IPS-18c (cell line): Measurements from ENCODE around the gene USP12.

Experiments
- H3K4me3 ChIP-seq: 2 replicates; pipeline ENCODE4 v1.7.0; 2013; ENCODE audit warnings: low read depth, mild to moderate bottlenecking, low read length, moderate library complexity; ENCODE audit not compliant: insufficient read depth
- H3K9me3 ChIP-seq: one replicate; pipeline ENCODE4 v1.6.1; 2013; ENCODE audit warnings: mild to moderate bottlenecking, low read length, moderate library complexity; ENCODE audit not compliant: control insufficient read depth, insufficient read depth

The USP12 gene

GRCh38 chr13:27112006-27112405 is 59.6 kb downstream of the USP12 start:
- no peak overlapping the region for H3K4me3 ChIP-seq
- no peaks in the 10 kb centered on the region for H3K9me3 ChIP-seq

DNA sequence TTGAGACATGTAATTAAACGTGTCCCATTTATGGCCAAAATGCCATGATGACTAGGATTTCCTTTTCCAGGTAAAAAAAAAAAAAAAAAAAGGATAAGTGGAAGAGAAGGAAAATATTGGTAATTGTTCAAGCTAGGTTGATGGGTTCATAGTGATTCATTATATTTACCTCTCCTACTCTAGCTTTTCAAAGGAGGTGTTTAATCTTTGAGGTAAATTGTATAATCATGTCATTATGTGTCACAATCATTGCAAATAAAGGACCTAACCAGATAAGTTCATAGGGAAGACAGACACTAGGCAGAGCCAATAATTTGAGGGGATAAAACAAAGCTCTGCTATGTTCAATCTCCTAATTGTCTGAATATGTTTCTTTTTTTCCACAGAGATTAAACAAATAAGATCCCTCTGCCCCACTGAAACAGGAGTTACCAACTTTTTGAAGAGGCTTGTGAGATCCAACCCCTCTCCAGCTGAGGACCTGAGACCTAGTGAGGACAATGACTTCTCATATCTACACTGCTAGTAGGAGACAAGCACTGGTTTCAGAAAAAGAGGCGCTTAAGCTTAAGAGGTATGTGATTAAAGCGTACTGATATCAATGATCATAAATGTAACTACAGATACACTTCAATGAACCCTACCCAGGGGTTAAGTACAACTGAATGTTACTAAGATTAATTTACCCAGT is 61.4 kb downstream of the USP12 start:
- H3K4me3 ChIP-seq = no peak overlapping the region
- H3K9me3 ChIP-seq = no peaks in the 10 kb centered on the region

- H3K4me3 ChIP-seq = no peak overlapping the region
Observed at GRCh38 chr13:27106144-27106543, 65.5 kb downstream of the USP12 start.

DNA sequence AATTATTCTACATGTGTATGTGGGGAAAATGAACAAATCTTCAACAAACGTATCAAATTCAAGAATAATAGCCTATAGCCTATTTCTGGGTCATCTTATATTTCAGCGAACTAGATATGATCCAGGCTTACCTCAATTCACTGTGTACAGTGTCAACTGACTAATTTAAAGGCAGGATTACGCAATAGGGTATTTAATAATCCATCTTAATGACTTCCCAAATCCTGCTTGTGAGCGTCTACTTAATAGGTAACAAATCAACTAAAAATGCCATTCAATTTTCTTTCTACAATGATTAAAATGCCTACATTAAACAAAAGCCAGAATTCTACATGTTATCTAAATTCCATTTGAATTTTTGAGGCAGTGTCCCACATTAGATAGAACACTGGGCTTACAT is 67.0 kb downstream of the USP12 start:
- no peaks in the 10 kb centered on the region for H3K9me3 ChIP-seq
- H3K4me3 ChIP-seq = no peak overlapping the region

More at GRCh38 chr13:27106144-27106543, 65.5 kb downstream of the USP12 start:
- H3K9me3 ChIP-seq = no peaks in the 10 kb centered on the region

- Histone ChIP-seq H3K9me3 (no peaks in the 10 kb centered on the region), H3K4me3 (no peak overlapping the region)
Observed at GRCh38 chr13:27101847-27102246, 69.8 kb downstream of the USP12 start.

DNA sequence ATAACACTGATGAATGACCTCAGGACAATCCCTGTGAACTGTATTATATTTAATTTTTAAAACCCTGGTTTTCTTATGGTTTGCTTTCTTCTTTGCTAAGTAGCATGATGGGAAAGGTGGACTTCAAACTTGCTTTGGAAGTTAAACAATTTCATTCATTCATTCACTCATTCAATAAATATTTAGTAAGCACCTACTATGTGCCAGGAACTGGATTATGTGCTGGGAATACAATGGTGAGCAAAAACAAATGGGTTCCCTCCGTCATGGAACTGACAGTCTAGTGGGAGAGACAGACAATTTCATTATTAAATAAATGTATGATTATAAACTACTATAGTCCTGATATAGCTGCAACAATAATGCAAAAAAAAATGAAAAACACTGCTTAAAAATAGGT is 70.3 kb downstream of the USP12 start:
- H3K4me3 ChIP-seq = no peak overlapping the region
- H3K9me3 ChIP-seq = no peaks in the 10 kb centered on the region

DNA sequence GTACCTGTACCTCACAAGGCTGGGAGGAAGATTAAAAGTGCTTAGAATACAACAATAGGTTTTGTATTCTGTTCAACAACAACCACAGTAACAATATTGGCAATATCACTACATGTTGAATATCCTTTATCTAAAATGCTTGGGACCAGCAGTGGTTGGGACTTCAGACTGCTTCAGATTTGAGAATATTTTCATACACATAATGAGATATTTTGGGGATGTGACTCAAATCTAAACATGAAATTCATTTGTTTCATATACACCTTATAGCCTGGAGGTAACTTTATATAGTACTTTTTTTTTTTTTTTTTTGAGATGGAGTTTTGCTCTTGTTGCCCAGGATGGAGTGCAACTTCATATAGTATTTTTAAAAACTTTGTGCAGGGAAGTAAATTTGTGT is 73.9 kb downstream of the USP12 start:
- Histone ChIP-seq H3K9me3 (no peaks in the 10 kb centered on the region), H3K4me3 (no peak overlapping the region)

DNA sequence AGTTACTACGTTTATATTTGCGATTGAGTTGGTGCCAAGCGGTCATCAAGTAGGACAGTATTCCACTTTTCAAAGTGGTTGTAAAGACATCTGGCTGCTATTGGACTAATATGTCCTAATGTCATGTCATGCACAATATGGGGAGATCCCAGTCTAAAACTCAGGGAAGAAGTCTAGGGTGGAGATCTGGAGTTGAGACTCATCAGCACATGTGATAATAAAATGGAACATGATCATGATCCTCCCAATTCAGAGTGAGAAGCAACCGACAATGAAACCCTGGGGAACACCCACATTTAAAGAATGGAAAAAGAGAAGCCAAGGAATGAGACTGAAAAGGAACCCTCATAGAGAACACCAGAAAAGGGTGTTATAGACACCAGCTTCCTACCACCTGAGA is 80.2 kb downstream of the USP12 start:
- Histone ChIP-seq H3K9me3 (no peaks in the 10 kb centered on the region), H3K4me3 (no peak overlapping the region)

- H3K4me3 ChIP-seq = no peak overlapping the region
- H3K9me3 ChIP-seq = no peaks in the 10 kb centered on the region
Observed at GRCh38 chr13:27088619-27089018, 83.0 kb downstream of the USP12 start.

GRCh38 chr13:27086599-27087265 is 84.9 kb downstream of the USP12 start:
- no peak overlapping the region for H3K4me3 ChIP-seq
- no peaks in the 10 kb centered on the region for H3K9me3 ChIP-seq

DNA sequence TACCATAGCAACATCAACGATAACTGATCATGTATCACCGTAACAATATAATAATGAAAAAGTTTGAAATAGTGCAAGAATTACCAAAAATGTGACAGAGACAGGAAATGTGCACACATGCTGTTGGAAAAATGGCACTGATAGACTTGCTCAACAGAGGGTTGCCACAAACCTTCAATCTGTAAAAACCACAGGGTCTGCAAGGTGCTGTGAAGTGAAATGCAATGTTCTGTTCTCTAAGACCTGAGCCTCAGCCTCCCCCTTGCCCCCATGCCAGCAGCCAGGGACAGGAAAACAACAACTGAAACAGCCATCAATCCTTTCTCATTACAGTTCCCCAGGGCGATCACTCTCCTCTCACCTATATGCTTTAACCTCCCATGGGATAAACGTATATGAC is 88.4 kb downstream of the USP12 start:
- no peaks in the 10 kb centered on the region for H3K9me3 ChIP-seq
- no peak overlapping the region for H3K4me3 ChIP-seq

DNA sequence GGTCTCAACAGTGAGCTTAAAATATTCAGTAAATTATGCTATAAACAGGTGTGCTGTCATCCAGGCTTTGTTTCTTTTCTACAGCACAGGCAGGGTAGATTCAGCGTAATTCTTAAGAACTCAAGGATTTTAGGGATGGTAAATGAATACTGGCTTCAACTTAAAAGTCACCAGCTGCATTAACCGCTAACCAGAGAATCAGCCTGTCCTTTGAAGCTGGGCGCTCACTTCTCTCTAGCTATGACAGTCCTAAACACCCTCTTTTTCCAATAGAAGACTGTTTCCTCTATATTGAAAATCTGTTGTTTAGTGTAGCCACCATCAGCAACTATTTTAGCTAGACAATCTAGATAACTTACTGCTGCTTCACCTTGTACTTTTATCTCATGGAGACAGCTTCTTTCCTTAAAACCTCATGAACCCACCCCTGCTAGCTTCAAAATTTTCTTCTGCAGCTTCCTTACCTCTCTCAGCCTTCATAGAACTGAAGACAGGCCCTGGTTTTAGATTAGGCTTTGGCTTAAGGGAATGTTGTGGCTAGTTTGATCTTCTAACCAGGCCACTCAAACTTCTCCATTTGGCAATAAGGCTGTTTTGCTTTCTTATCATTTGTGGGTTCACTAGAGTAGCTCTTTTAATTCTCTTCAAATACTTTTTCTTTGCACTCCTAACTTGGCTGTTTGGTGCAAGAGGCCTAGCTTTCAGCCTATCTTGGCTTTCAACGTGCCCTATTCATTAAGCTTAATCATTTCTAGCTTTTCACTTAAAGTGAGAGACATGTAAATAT is 89.5 kb downstream of the USP12 start:
- Histone ChIP-seq H3K9me3 (no peaks in the 10 kb centered on the region), H3K4me3 (no peak overlapping the region)

DNA sequence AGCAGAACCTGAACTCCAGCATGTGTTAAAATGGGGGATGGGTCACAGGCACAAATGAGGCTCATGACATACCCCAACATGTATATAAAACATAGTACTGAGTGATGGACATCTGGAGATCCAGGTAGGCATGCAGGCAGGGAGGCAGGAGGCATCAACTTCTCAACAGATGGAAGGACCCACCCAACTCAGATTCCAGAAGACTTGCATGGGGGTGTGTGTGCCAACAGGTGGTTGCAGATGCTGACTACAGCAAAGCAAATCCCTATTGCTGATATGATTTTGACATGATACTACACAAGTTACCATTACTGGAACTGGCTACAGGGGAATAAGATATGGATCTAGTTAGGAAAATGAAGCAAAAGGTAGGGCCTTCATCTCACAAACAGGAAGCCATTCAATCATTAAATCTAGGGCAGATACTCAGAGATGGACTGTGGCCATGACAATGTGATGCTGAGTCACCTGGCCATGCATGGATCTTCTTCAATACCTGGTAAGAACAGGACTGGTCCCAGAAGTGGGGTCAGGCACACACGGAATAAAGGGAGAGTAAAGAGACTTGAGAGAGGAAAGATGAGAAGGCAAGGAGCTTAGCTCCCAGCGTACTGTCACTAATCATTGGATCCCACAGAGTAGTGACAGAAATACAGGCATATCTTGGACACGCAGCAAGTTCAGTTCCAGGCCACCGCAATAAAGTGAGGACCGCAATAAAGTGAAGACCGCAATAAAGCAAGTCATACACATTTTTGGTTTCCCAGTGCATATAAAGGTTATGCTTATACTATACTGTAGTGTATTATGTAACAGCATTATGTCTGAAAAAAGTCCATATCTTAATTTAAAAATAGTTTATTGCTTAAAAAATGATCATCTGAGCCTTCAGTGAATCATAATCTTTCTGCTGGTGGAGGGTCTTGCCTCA is 91.3 kb downstream of the USP12 start:
- no peaks in the 10 kb centered on the region for H3K9me3 ChIP-seq
- H3K4me3 ChIP-seq = no peak overlapping the region

- Histone ChIP-seq H3K4me3 (no peak overlapping the region), H3K9me3 (no peaks in the 10 kb centered on the region)
Observed at GRCh38 chr13:27079421-27079958, 92.1 kb downstream of the USP12 start.

DNA sequence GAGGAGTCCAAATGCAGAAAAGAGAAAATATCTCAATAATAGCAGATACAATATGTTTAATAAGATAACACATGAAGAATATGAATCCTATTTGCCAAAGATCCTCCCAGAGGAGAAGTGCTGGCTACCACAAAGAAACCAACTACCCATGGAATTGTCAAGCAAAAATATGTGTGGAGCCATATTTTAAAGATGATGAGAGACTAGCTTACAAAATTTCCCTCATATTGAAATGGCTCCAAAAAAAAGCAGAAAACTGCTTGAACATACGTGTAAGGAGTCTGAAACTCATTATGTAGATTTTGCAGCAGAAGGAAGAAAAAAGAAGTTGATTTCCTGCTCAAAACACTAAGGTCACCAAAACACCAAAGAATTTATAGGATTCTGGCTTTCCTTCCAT is 94.2 kb downstream of the USP12 start:
- no peak overlapping the region for H3K4me3 ChIP-seq
- H3K9me3 ChIP-seq = no peaks in the 10 kb centered on the region

DNA sequence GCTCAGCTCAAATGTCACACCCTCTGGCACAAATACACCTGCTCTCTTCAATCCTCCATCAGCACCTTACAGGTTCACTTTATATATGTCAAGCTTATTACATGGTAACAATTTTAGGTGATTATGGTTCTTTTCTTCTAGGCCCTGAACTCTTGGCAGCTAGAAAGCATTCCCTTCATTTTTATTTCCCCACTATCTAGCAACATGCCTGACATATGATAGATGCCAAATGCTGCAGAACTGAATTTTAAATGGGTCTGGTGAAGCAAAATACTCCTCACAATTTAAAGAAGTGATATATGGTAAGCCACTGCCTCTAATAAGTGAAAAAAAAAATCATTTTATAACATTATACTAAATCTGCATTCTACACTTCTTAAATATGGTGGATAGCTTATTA is 95.2 kb downstream of the USP12 start:
- Histone ChIP-seq H3K4me3 (no peak overlapping the region), H3K9me3 (no peaks in the 10 kb centered on the region)

- no peaks in the 10 kb centered on the region for H3K9me3 ChIP-seq
- no peak overlapping the region for H3K4me3 ChIP-seq
Observed at GRCh38 chr13:27073186-27073585, 98.4 kb downstream of the USP12 start.
